ENCODE results near the gene NFATC4.
A peak's percentile ranks its signal among the peaks of the same experiment; 100 is the strongest.
"Not testable (repeated sequence)": the region's sequence is repeated elsewhere in the genome, so short reads cannot be mapped to it uniquely, and the experiment has no call there.

Gene NFATC4

DNA sequence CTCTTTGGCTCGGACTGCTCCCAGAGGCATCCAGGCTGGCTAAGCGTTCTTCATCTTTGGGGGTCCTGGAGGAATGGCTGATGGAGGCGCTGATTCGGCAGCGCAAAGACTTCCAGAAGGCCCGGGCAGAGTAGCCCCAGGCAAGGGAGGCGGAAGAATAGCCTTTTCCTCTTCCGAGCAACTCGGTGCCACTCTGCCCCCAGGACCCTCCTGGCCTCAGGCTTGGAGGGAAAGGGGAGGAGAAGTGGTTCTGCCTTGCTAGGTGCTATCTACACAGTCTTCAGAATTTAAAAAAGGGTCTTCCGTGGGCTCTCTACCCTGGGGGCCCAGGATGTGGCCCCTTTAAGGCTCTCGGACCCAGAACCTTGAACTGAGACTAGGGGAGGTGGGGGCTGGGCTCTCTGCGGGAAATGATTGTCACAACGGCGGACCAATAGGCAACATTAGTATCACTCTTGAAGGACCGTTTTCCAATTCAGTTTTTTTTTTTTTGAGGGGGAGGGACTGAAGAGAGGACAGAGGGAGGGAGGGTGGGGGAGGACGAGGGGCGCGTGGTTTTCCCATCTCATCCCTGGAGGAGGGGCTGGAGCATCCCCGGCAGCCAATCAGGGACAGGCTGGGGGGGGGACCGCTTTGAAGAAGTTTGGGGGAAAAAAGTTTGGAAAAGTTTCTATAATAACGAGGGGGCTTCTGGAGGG, at the start of gene NFATC4:
Gene NFATC4 (plus strand): TSS at position 671 of the 698 bp plus-strand sequence. CDS start 157 bp downstream, outside the sequence.
- no peak for DNase-seq

DNA sequence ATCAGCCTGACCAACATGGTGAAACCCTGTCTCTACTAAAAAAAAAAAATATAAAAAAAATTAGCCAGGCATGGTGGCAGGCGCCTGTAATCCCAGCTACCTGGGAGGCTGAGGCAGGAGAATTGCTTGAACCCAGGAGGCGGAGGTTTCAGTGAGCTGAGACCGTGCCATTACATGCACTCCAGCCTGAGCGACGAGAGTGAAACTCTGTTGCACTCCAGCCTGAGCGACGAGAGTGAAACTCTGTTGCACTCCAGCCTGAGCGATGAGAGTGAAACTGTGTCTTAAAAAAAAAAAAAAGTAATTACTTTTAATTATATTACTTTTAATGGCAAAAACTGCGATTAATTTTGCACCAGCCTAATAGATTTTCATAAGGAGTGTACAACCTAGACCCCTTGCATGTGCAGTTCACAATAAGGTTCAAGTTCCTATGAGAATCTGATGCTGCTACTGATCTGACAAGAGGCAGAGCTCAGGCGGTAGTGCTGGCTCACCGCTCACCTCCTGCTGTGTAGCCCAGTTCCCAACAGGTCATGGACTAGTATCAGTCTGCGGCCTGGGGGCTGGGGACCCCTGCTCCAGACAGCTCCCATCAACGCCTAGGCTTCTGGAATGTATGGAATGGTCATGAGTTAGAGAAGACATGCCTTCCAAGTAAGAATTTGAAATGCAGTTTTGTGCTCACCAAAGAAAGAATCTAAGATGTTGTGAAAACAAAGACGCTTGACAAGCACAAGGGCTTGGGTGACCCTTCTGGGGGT, 46.6 kb upstream of the NFATC4 start:
- DNase-seq: no peak

DNA sequence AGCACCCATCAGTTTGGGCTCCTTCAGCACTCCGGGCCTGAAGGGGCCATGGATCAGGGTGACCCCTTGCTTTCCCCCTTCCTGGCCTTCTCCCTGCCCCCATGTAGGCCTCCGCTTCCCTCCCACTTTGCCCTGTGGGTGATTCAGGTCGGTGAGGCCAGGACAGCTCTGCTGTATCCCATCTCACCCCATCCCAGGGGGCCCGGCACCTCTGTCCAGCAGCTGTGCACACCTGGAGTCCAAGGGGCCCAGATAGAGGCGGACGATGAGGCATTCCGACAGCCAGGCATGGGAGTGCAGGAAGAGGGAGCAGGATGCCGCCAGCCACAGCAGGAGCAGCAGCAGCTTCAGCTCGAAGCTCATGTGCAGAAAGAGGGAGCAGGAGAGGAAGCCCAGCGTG, 45.3 kb upstream of the NFATC4 start:
- DNase-seq: no peak

DNA sequence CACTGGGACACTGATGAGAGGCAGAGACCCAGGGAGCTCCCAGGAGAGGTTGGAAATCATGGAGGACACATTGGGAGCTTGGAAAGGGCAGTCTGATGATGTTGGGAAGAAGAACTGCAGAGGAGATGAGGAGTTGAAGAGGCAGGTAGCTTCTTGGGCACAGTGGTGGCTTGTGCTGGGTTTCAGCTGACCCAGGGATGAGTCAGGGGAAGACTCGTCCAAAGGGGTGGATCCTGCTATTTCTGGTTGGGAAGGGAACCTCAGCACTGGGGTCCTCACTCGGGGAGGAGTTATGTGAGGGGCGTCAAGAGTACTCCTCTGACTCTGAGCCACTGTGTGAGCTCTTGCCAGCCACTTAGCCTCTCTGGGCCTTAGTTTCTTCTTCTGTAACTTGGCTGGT, 44.6 kb upstream of the NFATC4 start:
- DNase-seq: no peak

DNA sequence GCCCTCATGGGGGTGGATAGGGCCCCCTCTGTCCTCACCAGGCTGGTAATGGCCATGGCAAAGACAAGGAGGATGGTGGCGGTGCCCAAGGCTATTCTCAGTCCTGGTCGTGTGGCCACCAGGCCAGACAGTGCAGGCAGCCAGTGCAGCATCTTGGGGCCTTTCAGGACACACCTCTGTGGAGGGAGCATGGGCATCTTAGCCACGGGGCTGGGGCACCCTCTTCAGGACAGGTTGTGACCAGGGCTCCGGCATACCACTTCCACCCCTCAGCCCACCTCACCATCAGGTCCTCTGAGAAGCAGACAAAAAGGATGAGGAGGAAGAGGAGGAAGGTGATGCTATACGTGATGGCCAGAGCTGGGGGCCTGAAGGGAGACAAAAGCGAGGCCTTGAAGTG, 44.0 kb upstream of the NFATC4 start:
- no peak for DNase-seq

DNA sequence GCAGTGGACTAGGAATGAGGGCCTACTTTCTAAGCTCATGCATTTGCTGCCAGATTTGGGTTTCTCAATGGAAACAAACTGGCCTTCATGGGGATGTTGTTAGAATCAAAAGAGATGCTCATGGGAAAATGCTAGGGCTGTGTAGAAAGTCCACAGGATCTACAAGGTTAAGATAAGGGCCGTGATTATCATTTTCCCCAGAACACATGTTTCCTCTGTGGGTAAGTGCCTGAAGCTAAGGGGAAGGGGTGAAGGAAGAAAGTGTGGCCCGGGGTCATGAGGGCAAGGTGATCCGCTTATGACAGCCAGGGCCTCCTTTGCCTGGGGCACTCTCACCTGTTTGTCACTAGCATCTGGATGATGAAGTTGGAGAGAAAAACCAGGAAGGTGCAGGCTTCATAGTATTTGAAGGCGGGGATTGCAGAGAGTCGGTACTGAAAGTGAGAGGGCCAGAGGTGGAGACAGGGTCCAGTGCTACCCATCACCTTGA, 42.9 kb upstream of the NFATC4 start:
- DNase-seq: no peak

DNA sequence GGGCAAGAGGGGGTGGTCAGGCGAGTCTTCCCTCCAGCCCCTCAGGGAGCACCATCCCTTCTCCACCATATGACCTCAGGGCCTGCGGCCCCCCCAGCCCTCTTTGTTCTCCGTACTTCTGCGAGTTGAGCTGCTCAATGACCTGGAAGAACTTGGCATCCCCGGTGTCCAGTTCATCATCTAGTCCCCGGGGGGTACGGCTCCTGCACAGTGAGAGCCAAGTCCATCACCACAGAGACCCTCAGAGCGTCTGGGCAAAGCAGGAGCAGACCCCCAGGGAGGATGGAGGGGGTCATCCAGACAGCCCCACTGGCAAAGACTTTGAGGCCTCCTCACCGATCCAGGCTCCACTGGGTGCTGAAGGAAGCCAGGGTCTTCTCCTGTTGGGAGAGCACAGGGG, 42.0 kb upstream of the NFATC4 start:
- no peak for DNase-seq

DNA sequence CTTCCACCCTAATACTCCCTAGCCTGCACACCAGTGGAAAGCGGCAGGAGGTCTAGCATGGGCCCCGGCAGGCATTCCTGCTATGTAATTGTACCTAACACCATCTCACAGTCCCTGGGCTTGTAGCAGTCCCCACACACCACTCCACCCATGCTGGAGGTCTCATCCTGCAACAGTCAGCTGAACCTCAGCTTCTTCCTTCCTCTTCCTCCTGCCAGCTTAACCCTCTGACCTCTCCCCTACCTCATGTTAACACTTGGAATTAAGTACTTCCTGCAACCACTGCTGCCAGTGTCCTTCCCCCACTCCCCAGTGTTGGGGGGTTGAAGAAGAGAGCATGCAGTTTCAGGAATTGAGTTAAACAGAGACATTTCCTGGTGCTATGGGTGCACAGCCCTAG, 40.7 kb upstream of the NFATC4 start:
- DNase-seq: no peak

DNA sequence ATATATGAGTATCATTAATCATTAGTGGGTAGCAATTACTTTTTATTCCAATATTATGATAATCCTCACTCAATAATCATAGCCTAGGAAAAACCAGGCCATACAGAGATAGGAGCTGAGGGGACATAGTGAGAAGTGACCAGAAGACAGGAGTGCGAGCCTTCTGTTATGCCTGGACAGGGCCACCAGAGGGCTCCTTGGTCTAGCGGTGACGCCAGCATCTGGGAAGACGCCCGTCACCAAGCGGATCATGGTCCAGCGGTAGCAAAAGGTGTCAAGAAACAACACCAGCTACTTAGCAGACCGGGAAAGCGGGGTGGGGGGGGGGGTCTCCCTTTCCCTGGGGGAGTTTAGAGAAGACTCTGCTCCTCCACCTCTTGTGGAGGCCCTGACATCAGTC, 40.1 kb upstream of the NFATC4 start:
- not testable (repeated sequence) for DNase-seq

DNA sequence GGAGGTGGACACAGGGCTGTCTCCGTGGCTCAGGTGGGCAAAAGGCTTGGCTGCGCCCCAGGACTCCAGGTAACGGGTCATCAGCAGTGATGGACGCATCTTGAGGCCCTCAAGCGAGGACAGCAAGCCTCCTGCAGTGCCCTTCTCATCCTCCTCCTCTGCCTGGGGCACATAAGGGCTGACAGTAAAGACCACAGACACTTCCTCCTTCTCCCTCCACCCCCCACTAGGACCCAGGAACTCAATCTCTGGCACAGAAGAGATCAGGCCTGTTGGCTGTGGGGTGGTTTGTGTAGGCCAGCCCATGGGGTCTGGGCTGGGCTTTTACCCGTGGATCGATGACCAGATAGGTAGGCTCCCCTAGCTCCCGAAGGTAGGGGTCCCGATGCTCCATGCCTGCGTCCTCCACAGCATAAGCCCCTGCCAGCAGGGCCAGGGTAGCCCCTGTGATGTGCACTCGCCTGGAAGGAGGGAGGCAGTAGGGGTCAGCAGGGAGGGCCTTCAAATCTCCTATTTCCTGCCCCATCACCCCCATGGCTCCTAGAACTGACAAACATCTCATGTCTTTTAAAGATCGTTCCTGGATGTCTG, 38.8 kb upstream of the NFATC4 start:
- DNase-seq: no peak

DNA sequence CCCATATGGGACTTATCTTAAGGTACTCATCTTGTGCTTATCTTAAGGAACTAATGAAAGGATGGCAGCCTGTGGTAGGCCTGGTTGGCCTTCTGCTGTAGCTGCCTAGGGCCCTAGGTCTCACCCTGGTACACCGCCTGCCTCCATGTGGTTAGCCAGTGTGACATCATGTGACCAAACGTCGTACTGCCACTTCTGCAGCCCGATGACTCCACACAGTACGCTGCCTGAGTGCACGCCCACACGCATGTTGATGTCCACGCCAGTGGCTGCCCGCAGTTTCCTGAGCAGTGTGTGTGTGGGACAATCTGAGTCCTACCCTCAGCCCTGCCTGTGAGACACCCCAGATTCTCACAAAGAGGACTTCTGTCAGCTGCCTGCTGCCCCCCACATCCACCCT, 38.2 kb upstream of the NFATC4 start:
- DNase-seq: peak; percentile 79

DNA sequence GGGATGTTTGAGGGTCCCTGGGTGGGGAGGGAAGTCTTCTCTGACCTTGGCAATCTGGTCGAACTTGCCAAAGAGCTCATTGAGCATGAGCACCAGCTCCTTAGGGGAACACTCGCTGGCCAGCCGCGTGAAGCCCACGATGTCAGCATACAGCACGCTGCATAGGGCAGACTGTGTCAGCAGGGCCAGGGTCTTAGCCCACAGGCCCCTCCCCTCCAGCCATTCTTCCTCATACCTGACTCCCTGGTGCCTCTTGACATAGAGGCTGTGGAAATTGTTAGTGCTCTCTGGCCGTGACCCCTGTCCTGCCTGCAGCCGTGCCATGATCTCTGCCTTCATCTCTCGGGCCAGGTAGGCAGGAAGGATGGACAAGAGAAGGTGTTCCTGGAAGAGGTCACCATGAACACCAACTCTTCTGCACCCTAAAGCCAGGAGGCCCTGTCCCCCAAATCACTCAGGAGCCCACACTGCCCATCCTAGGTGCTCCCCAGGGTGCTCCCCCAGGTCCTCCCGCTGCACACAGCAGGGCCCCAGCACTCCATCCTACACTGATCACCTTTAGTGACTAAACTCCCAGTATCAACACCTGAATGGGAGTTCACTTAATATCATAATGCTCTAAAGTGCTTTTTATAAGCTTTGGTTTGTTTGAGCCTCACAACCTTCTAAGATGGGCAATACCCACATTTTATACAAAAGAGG, 36.9 kb upstream of the NFATC4 start:
- DNase-seq: peak; percentile 55

DNA sequence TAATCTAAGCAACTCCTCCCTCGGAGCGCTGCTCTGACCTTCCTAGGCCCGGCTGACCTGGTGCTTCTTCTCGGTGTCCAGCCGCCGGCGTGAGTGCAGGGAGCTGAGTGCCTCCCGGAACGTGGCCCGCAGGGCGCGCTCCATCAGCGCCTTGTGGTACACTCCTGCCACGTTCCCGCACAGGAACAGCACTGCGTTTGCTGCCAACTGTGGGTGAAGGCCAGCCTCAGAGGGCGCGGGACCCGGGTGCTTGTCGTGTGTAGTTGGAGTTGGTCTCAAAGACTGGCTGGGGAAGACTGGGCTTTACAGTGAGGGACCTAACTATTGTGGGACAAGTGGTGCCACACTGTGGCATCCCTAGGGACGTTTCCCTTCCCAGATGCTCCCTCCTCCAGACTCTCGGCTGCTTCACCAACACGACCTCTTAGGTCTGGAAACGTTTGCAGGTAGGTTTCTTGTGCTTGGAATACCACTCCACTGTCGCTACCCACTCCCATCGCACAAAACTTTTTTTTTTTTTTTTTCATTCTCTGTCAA, 36.2 kb upstream of the NFATC4 start:
- DNase-seq: peak; percentile 68

DNA sequence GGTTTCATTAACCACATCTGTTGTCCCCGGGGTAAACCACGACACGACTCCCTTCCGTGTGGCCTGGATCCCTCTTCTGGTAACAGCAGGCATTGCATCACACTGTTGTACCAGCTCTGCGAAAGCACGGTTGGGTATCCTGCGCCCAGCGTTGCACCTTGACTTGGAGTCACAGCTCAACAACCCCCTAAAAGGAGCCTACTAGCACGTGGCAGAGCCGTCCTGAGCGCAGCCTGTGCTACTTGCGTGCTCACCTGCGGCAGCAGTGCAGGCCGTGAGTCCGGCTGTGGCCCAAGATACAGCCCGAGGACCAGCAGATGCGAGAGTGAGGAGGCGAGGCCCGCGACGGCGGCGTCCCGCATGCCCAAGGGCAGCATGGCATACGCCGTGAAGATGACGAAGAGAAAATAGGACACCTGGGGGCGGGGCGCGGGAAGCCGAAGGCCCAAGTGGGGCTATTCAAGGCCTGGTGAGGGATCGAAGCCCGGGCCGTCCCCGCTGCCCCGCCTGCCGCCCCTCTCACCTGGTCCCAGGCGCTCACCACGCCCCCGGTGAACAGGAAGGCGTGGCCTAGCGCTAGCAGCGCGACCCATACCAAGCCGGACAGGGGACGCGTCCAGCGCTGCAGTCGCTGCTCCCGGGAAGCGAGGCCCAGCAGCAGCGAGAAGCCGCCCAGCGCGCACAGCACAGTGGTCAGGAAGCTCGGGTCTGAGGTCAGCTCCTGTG, 35.6 kb upstream of the NFATC4 start:
- peak; percentile 87 for DNase-seq

DNA sequence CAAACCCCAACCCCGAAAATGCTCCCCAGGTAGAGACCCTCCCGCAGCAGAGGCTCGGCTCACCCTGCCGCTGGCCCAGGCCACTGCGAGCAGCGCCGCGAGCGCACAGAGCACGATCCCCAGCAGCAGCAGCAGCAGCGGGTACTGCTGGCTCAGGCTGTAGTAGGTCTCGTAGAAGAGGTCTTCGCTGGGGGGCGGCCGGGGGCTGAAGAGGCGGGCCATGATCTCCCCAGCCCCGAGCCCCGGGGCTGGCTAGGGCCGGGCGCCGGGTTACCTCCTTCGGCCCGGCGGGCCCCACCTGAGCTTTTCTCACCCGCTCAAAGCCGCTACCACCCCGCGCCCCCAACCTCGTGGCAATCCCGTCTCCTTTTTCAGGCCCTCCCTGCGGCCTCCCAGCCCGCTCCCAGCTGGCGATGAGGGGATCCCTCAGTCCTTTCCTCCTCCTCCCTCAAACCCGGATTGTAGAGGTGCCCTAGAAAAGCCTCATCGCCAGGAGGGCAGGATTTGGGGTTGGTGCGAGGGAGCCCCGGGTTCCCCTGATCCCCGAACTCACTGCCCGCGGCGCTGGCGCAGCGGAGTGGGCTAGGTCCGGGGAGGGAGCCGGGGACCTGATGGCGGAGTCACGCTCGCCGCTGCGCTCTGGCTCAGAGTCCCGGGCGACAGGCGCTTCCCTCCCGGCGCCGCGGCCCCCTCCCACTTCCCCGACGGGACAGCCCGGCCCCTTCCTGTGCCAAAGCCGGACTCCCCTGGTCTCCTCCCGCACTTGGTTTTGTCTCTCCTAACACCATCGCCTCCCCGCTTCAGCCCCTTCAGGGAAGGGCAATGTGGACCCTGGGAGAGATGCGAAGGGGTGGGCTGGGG, 33.3 kb upstream of the NFATC4 start, which contains the start of gene ADCY4:
Gene ADCY4 (minus strand): TSS at position 641 of the 861 bp plus-strand sequence. CDS start 419 bp downstream, at position 222.
- DNase-seq: peak; percentile 73

DNA sequence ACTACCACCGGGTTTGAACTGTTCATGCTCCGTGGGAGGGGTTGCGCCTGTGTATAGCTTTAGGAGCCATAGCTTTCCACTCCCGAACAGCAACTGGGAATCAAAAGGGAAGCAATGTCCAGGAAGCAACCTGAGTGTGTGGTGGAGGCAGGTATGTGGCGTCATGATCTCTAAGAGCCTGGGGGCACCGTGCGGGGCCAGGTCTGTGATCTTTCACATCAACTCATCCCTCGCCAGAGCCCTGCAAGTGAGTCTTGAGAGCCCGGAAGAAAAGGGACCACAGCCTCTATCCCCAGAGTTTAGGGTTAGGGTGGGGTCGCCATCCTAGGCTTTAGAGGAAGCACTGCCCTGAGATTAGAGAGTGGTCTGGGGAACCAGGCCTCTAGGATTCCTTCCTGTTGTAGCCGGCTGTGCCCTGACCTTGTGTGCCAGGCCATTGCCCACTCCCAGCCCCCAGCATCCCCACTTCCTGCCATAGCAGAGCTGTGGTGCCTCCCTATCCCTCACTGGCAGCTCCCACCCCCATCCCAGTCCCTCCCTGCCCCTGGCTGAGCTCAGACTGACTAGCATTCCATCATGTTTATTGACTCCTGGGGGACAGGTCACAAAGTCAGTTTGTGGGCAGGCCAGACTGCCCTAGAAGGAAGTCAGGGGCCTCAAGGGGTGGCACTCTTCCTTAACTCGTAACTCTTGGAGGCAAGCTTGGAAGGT, 32.4 kb upstream of the NFATC4 start:
- DNase-seq: no peak

DNA sequence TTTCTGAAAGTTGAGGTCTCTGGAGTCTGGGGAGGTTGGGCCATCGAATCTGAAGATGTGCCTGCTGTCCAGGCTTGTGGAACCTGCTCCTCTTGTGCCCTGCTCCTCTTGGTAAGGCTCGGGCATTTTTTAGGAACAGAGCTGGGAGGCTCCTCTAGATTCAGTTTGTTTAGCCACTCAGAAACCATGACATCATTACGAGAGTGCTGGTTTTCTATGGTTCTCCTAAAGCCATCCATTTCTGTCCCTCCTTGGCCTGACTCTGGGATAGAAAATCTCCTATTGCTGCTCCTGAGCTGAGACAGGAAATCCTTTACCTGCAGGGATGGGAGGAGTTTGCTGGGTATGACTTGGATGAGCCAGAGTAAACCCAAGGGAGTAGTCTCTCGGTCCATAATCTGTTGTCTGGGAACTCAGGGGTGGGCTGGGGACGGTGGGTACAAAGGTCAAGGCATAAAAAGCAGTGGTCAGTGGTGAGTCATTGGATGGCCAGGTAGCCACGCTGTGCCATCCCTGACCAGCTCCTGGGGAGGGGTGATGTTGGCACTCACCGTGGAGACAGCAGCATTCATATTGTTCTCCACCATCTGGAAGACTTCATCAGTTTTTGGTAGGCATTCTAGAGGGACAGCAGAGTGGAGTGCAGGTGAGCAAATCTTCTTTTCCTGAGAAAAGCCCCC, 30.7 kb upstream of the NFATC4 start:
- no peak for DNase-seq

DNA sequence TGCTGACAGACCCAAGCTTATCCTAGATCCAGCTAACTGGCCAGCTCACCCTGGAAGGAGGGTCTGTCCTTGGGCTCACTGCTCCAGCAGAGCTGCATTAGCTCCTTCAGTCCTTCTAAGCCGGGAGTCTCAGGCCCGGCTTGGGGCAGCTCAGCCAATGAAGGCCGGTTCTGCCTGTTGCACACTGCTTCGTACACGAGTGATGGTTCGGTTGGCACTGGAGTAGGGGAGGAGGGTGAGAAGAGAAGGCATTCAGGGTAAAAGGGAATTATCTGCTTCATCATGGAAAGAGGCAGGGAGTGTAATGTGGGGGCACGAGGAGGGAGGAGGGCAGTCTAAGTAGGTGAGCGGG, 30.2 kb upstream of the NFATC4 start:
- no peak for DNase-seq

DNA sequence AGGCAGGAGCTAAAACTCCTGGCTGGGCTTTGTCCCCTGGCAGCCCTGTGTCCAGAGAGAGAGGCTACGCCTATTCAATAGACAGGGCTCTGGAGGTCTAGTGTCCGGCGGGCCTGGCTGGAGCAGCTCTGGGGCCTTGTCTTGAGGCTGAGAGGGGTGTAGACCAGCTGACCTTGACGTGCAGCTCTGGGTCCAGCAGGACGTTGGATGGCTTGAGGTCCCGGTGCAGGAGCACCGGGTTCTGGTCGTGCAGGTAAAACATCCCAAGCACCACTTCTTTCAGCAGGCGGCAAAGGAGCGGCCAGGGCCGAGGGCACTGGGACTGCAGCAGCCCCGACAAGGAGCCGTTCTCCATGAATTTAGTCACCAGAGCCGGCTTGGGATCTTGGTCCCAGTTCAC, 29.1 kb upstream of the NFATC4 start:
- DNase-seq: no peak
